HG03139 (cell line): ENCODE measurements around the gene DPEP1.
"Not testable (repeated sequence)": the region's sequence is repeated elsewhere in the genome, so short reads cannot be mapped to it uniquely, and the experiment has no call there.

Experiments used
- ATAC-seq: cut with Tn5 transposase; IDR thresholded peaks from one replicate; pipeline ENCODE4 v1.9.1; 2021; ENCODE audit not compliant: unreplicated experiment

Gene DPEP1

DNA sequence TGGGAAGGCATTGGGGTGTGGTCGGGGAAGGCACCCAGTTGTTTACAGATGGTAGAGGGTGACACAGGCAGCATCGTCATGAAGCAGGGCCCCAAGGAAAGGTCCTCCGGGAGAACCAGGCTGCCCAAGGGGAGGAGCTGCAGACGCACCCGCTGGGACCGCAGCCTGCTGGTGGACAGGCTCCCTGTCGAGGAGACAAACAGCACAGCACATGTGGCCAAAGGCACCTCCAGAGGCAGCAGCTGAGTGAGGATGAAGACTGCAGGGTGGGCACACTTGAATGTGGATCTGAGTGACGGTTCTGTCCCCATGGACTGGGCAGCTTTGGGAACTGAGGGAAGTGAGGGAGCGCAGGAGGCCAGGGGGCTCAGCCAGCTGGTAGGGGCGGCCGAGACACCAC lies 31.7 kb downstream of the DPEP1 start:
- ATAC-seq, result no peak

DNA sequence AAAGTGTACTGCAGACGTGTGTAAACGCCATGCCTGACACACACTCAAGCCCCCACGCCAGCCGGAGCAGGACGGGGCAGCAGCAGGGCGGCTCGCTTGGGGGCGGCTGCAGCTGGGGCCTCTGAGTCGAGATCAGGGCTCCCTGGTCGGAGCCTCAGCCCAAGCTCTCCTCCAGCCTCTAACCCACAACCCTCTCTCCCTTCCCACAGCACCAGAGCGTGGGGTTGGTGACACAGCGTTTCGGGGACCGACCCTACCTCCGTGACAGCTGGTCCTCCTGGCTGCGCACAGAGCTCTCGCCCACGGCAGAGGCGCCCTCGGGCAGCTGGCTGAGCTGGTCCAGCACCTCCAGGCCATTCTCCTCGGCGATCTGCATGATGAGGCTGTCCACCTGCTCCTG lies 32.8 kb downstream of the DPEP1 start:
- ATAC-seq, result no peak

- no peak for ATAC-seq
Measured at GRCh38 chr16:89646906-89647305, 33.5 kb downstream of the DPEP1 start.

DNA sequence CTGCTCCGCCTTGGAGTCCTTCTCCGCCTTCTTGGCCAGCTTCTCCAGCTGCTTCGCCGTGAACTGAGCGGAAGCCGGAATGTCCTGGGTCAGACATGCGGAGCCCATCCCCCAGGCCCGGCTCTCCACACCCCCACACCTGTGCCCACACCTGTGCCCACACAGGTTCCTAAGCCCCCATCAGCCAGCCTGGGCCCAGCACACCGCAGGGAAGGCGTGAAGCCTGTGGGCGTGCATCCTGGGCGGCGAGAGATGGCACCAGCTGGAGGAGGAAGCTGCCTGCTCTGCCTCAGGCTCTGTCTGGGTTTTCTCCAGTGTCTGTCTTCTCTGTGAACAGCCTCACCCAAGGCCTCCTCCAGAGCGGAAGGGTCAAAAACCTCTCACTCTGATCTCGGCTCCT lies 38.1 kb downstream of the DPEP1 start:
- no peak for ATAC-seq

DNA sequence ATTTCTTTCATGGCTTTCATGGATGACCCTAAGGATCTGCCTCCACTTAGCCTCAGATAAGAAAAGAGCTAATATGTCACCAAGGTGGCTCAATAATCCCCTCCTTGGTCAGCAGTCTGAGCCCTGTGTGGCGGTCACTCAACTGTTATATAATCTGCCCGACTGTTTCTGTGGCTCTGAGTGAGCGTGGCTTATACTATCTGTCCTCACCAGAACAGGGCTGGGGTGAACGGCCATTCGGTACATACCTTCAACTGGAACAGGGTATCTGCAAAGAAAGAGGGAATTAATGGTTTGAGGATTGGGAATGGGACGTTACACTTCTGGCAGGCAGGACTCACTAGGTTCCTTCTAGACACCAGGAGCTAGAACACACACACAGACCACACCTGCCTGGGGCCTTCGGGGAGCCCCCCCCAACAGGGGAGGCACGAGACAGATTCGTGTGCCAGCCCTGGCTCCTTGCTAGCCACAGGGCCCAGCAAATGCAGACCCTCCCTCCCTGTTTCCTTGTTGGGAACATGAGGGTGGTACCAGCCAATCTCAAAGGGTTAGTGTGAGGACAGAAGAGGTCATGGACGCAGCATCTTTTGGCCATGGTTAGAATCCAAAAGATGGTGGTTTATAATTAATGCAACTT lies 40.3 kb downstream of the DPEP1 start:
- no peak for ATAC-seq

DNA sequence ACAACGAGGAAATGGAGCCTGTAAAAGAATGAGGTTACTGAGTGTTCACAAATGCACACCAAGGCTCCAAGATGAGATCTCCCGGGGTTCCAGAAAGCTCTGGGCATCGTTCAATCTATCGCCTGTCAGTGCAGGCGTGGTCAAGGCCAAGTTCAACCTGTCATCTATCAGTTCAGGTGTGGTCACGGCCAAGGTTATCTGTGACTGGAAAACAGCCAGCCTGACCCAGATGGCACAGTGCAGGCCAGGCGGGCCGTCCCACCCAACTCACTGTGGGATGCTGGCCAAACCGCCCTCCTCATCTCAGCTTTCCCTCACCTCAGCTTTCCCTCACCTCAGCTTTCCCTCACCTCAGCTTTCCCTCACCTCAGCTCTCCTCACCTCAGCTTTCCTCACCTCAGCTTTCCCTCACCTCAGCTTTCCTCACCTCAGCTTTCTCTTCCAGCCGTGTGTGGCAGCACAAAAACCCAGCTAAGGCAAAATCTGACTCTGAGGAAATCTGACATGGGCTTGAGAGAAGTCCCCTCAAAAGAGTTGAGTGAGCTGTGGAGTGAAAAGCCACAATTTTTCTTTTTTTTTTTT lies 41.7 kb downstream of the DPEP1 start:
- no peak for ATAC-seq

DNA sequence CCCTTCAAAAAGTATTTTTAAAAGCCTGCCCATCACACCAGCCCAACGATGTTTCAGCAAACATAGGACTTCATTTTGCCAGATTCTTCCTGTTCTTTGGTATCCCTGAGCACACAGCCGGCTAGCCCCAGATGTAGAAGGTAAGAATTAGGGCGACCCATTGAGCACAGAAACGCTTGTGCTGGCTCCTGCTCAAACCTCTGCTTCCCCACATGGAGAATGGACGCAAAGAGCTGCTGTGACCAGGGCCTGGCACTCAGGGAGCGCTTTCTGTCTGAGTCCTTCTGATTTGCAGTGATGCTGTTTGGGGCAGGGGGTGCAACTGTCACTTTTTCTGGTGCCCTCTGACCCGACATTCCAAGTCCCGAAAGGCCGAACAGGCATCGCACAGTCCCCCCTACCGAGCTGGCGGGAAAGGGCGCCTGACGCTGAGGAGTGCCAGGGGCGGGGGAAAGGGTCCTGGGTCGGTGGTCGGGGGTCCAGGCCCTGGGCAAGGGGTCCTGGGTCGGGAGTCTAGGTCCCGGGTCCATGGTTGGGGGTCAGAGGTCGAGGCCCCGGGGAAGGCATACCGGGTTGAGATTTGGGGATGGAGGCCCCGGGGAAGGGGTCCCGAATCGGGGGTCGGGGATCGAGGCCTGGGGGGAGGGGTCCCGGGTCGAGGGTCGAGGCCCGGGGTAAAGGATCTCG lies 43.1 kb downstream of the DPEP1 start:
- ATAC-seq, result no peak

DNA sequence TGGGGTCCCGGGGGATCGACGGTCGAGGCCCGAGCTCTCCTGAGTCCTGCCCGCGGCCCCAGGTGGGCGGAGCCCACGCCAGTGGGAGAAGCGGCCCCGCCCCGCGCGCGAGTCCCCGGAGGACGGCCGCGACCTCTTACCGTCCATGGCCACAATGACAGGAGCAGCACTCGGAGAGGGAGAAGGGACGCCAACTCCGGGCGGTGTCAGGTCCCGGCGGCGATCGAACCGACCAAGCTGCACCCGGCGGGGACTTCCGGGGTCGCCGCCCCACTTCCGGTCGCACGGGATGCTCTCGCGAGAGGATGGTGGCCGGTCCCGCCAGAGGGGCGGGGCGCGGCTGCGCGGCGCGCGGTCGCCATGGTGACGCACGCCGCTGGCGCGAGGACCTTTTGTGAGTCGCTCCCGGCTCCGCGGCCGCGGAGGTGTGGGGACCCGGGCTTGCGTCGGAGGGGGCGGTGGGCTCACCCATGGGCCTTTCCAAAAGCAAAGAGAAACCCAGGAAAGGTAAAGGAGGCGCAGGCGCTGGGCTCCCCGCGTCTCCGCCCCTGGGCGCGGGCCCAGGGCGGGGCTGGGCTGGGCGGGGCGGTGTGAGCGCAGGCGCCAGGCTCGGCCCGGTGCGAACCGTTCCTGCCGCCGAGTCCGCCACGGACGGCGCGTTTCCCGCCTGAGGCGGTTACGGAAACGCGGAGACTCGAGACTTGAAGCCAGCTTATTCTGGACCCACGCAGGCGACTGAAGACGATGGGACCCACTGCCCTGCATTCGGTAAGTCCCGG lies 44.2 kb downstream of the DPEP1 start, which contains the start of the genes CHMP1A and SPATA33:
Gene CHMP1A (minus strand): TSS at position 267 of the 779 bp plus-strand sequence. CDS start 120 bp downstream, at position 147.
Gene SPATA33 (plus strand): TSS at position 395 of the 779 bp plus-strand sequence. CDS start 76 bp downstream, at position 471.
- peak; percentile 72 for ATAC-seq

DNA sequence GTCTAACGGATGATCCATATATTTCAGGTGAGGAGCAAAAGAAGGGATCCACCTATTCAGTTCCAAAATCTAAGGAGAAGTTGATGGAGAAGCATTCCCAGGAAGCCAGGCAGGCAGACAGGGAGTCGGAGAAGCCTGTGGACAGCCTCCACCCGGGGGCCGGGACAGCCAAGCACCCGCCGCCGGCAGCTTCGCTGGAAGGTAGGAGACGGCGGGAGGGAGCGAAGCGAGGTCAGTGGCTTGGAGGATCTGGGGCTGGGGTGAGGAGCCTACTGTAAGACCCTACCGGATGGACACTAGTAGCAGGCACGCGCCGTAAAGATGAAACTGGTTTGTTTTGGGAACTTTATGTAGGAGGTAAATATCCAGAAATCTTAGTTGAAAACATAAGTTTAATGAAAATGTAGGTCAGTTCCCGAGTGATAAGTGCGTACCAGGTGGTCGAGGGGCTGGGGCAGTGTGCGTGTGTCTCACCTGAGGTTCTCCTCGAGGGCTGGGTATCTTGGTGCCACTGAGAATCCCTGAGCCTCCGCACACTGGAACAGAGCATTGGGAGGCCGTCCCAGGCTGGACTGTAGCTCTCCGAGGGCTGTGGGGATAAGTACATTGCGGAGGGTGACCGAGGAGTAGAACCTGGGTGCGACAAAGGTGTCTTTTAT lies 44.9 kb downstream of the DPEP1 start:
- ATAC-seq, result no peak

DNA sequence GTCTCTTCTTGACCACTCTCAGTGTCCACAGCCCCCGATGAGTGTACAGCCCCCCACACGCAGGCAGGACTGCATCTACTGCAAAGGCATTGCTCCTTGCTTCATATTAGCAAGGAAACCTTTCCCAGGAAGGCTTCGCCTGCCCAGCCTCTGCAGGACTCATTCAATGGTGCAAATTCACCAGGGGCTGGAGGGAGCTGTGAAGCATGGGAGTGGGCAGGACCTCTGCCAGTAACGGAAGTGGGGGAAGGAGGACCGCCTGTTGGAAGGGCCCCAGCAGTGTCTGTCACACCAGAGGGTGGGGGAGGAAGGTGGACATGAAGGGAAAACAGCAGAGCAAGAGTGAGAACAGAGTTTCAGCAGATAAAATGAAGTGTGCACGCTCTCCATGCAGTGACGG lies 46.7 kb downstream of the DPEP1 start:
- no peak for ATAC-seq

DNA sequence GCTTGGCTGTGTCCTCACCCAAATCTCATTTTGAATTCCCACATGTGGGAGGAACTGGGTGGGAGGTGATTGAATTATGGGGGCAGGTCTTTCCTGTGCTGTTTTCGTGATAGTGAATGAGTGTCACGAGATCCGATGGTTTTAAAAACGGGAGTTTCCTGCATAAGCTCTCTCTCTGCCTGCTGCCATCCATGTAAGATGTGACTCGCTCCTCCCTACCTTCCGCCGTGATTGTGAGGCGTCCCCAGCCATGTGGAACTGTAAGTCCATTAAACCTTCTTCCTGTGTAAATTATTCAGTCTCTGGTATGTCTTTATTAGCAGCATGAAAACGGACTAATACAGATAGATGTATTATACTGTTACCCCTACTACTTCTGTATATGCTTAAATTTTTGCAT lies 47.8 kb downstream of the DPEP1 start:
- no peak for ATAC-seq

- not testable (repeated sequence) for ATAC-seq
Measured at GRCh38 chr16:89664238-89664637, 50.8 kb downstream of the DPEP1 start.

- ATAC-seq, result not testable (repeated sequence)
Measured at GRCh38 chr16:89667000-89667399, 53.6 kb downstream of the DPEP1 start.

- no peak for ATAC-seq
Measured at GRCh38 chr16:89667633-89668032, 54.2 kb downstream of the DPEP1 start.

GRCh38 chr16:89668790-89669158 lies 55.3 kb downstream of the DPEP1 start:
- ATAC-seq, result no peak

GRCh38 chr16:89669755-89670154 lies 56.3 kb downstream of the DPEP1 start:
- ATAC-seq, result no peak

DNA sequence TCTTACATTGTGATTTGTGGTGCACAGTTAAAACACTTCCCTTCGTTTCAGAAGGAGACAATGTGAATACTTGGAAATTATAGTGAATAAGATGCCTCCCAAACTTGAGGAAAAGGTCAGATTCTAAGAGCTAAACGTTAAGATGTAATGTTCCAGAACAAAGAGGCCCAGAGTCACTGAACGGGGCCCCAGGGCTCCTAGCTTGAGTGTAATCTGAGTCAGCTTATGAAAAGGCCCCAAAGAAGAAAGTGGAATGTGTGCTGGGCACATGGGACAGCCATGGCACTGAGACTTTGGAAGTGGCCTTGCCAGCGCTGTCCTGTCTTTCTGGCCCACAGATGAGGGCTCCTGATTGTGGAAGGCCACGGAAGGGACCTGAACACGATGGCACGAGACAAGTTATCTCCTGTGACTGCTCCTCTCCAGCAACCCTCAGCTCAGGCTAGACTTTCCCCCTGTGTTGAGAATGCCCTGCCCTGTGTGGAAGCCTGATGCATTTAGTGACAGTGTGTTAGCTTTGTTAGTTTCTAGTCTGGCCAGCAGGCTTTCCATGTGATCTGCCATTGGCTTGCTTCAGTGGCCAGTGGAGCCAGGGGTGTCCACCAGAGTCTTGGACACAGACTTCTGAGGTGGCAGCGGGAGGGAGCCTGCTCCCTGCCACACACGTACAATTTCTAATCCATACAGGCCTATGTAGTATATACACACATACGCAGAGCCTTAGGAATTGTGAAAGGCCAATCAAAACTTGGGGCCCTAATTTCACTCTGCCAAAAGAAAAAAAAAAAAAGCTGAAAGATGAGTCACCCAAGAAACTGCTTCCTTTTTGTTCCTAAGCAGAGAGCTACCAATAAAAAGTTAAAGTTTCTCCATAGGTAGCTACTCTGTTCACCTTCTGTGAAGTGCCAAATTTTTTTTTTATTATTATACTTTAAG lies 57.3 kb downstream of the DPEP1 start:
- no peak for ATAC-seq

GRCh38 chr16:89671565-89671964 lies 58.1 kb downstream of the DPEP1 start:
- not testable (repeated sequence) for ATAC-seq

- no peak for ATAC-seq
Measured at GRCh38 chr16:89672177-89672941, 58.9 kb downstream of the DPEP1 start.
